HepG2 (cell line): ENCODE measurements around the gene RGS5. TPM values are rescaled to one million over a fixed set of nuclear protein-coding genes. Genes with fewer than 3 reads are reported as not detected.

ENCODE experiments used
- ATAC-seq: fragments of 200-7000 bp; cut with Tn5 transposase; 3 replicates; pipeline ENCODE4 v1.9.1; 2020; ENCODE audit warnings: mild to moderate bottlenecking, moderate library complexity
- BruUV-seq: library from RNA; stranded (reverse); fragments of 400-500 nt; replicated peaks from 2 replicates; lab custom pipeline; 2021; lab: Mats Ljungman, UMichigan
- CTCF ChIA-PET: fragments of 300-600 bp; formaldehyde crosslinking; extraction: SDS; loops from one replicate; lab custom pipeline; 2021; ENCODE audit warnings: low total read pairs, inconsistent platforms, low intra/inter-chr PET ratio; lab: Yijun Ruan, JAX
- POLR2A ChIA-PET: fragments of 350-600 bp; sonication (Branson Sonifier 250); formaldehyde crosslinking; loops from one replicate; lab custom pipeline; 2020; ENCODE audit warnings: antibody characterized with exemption, inconsistent platforms; lab: Yijun Ruan, JAX
- DNase-seq: peaks from one replicate; pipeline ENCODE4 v3.0.0-alpha.2; 2015; ENCODE audit warnings: low spot score
- FAIRE-seq: peaks from 3 replicates; lab custom pipeline; 2011; peaks lifted over from hg19 to GRCh38; lab: Jason Lieb, UNC
- H2AFZ ChIP-seq: one replicate; pipeline ENCODE4 v1.6.1; 2011; ENCODE audit warnings: low read length, inconsistent platforms
- H3K27ac ChIP-seq: fragments of 300-600 bp; 3 replicates; pipeline ENCODE4 v1.8.0; 2011; ENCODE audit warnings: mixed run types, mild to moderate bottlenecking, mixed read lengths, low read length, inconsistent platforms; ENCODE audit not compliant: insufficient read depth; ENCODE audit errors: extremely low read length
- H3K27me3 ChIP-seq, 2 experiments: fragments of 200-600 bp in 1 of 2; 2 replicates in 1 of 2; 3 replicates in 1 of 2; pipeline versions ENCODE4 v1.6.0 to v1.8.0; 2011; ENCODE audit warnings: low read length in 2 of 2, mild to moderate bottlenecking in 2 of 2, moderate library complexity in 2 of 2, inconsistent platforms in 1 of 2; ENCODE audit not compliant: insufficient read depth in 2 of 2, control insufficient read depth in 1 of 2
- H3K36me3 ChIP-seq, 2 experiments: fragments of 200-600 bp in 1 of 2; replicated peaks in 1 of 2; 2 replicates in 1 of 2; 3 replicates in 1 of 2; pipeline versions ENCODE4 v1.5.1 to v1.8.0; 2011; ENCODE audit warnings: low read length in 2 of 2, inconsistent platforms in 1 of 2; ENCODE audit not compliant: insufficient read depth in 2 of 2, control insufficient read depth in 1 of 2
- H3K4me1 ChIP-seq: 2 replicates; pipeline ENCODE4 v1.5.1; 2012; ENCODE audit warnings: low read length, inconsistent platforms; ENCODE audit not compliant: insufficient read depth
- H3K4me2 ChIP-seq: 2 replicates; pipeline ENCODE4 v1.6.0; 2011; ENCODE audit warnings: low read depth, low read length, inconsistent platforms
- H3K4me3 ChIP-seq, 3 experiments: fragments of 200-600 bp in 1 of 3; sonication (generic), shearing (Covaris generic) in 1 of 3; replicated peaks in 1 of 3; 2 replicates each; pipeline ENCODE4 v1.5.1; 2011 to 2016; ENCODE audit warnings: low read length in 3 of 3, inconsistent platforms in 2 of 3, low read depth in 2 of 3, mild to moderate bottlenecking in 2 of 3, control low read depth in 1 of 3, mixed read lengths in 1 of 3; ENCODE audit not compliant: insufficient read depth in 1 of 3
- H3K79me2 ChIP-seq: one replicate; pipeline ENCODE4 v1.6.1; 2011; ENCODE audit warnings: low read length, inconsistent platforms; ENCODE audit not compliant: insufficient read depth
- H3K9ac ChIP-seq: 2 replicates; pipeline ENCODE4 v1.6.0; 2011; ENCODE audit warnings: mild to moderate bottlenecking, low read depth, low read length, inconsistent platforms; ENCODE audit not compliant: insufficient read depth
- H3K9me3 ChIP-seq: 2 replicates; pipeline ENCODE4 v1.5.1; 2012; ENCODE audit warnings: mild to moderate bottlenecking, low read length
- H4K20me1 ChIP-seq: 2 replicates; pipeline ENCODE4 v1.6.0; 2011; ENCODE audit warnings: inconsistent platforms, mild to moderate bottlenecking, low read length, moderate library complexity; ENCODE audit not compliant: insufficient read depth
- ATF7 ChIP-seq, 2 experiments: fragments of 450-650 bp in 1 of 2; sonication (generic) in 1 of 2; formaldehyde crosslinking in 1 of 2; IDR thresholded peaks; 2 replicates each; pipeline versions ENCODE4 v1.4.0 to v1.6.1; 2016 to 2020; ENCODE audit warnings: antibody characterized with exemption in 1 of 2, mild to moderate bottlenecking in 1 of 2, missing genetic modification reagents in 1 of 2
- BCL3 ChIP-seq: sonication (generic); formaldehyde crosslinking; IDR thresholded peaks from 2 replicates; pipeline ENCODE4 v1.5.1; 2020; ENCODE audit warnings: mild to moderate bottlenecking, missing genetic modification reagents, moderate library complexity
- DNMT1 ChIP-seq: sonication (generic); formaldehyde crosslinking; IDR thresholded peaks from 2 replicates; pipeline ENCODE4 v1.5.1; 2020; ENCODE audit warnings: mild to moderate bottlenecking, missing genetic modification reagents
- HBP1 ChIP-seq: IDR thresholded peaks from 2 replicates; pipeline ENCODE4 v1.6.1; 2016; ENCODE audit warnings: low read depth, control low read depth
- KDM1A ChIP-seq: IDR thresholded peaks from 2 replicates; pipeline ENCODE4 v1.6.1; 2016; ENCODE audit warnings: missing compliant biosample characterization
- TIGD3 ChIP-seq: sonication (generic); formaldehyde crosslinking; IDR thresholded peaks from 2 replicates; pipeline ENCODE4 v1.5.1; 2020; ENCODE audit warnings: mild to moderate bottlenecking, missing genetic modification reagents, borderline replicate concordance
- ZMYM2 ChIP-seq: sonication (generic); formaldehyde crosslinking; IDR thresholded peaks from 2 replicates; pipeline ENCODE4 v1.8.0; 2022; ENCODE audit warnings: mild to moderate bottlenecking, missing genetic modification reagents
- ZNF484 ChIP-seq: sonication (generic); formaldehyde crosslinking; IDR thresholded peaks from 2 replicates; pipeline ENCODE4 v1.5.1; 2020; ENCODE audit warnings: mild to moderate bottlenecking, low read depth, missing genetic modification reagents, borderline replicate concordance
- ZNF75D ChIP-seq: sonication (generic); formaldehyde crosslinking; IDR thresholded peaks from 2 replicates; pipeline ENCODE4 v1.8.1; 2023; ENCODE audit warnings: missing genetic modification reagents, mild to moderate bottlenecking, borderline replicate concordance
- WGBS: methylation state at CpG from one replicate; pipeline ENCODE4 v1.1.6; 2017; ENCODE audit warnings: low lambda C conversion rate; 5-methylcytosine and 5-hydroxymethylcytosine counted together
- in situ Hi-C: cut with HindIII; loops from 2 replicates; pipeline ENCODE4 v1.10.0; 2017; ENCODE audit warnings: low pct_unique_long_range_greater_than_20kb; ENCODE audit not compliant: extremely low pct_ligation_motif_present
- intact Hi-C: fragments of 100-400 bp; cut with micrococcal nuclease; formaldehyde crosslinking; loops from one replicate; pipeline ENCODE4 v1.10.0; 2022; ENCODE audit not compliant: unreplicated experiment
- polyA plus RNA-seq, 8 experiments: library from polyadenylated mRNA; depleted of rRNA in 3 of 8; stranded (reverse) in 7 of 8; unstranded in 1 of 8; fragments of >200 nt; fragmentation: Illumina TruSeq in 4 of 8; extraction: Trizol in 4 of 8; gene quantifications; 2 replicates each; pipeline versions ENCODE4 v1.2.1 to v1.2.3, GENCODE V29; 2011 to 2016; ENCODE audit warnings: low read depth in 4 of 8, missing spikeins in 1 of 8, mixed read lengths in 1 of 8; ENCODE audit not compliant: insufficient read depth in 1 of 8
- total RNA-seq, 5 experiments: library from RNA; depleted of rRNA; stranded (reverse); fragments of >200 nt; fragmentation: Illumina TruSeq; extraction: Trizol; gene quantifications; 2 replicates each; pipeline ENCODE4 v1.2.3, GENCODE V29; 2016; ENCODE audit warnings: low read depth in 1 of 5
- TF ChIP-seq, protein P1 (sequence below): sonication (generic); formaldehyde crosslinking; IDR thresholded peaks from 2 replicates; pipeline ENCODE4 v1.4.0; 2020; ENCODE audit warnings: missing genetic modification reagents
- TF ChIP-seq, protein P2 (sequence below), 2 experiments: sonication (generic) in 1 of 2; formaldehyde crosslinking in 1 of 2; IDR thresholded peaks; 2 replicates each; pipeline versions ENCODE4 v1.6.1 to v1.9.0; 2014 to 2022; ENCODE audit warnings: antibody characterized with exemption in 1 of 2, borderline replicate concordance in 1 of 2, inconsistent platforms in 1 of 2, low read depth in 1 of 2, missing genetic modification reagents in 1 of 2
- TF ChIP-seq, protein P3 (sequence below): sonication (generic); formaldehyde crosslinking; conservative IDR thresholded peaks from 2 replicates; pipeline ENCODE4 v1.8.1; 2023; ENCODE audit warnings: missing genetic modification reagents

Gene RGS5
- total and polyA plus RNA-seq, 2 of the 13 experiments (the other 11 are each of a cell fraction or from before 2014, with no cell fraction given): 1.9 to 2.3 TPM

DNA sequence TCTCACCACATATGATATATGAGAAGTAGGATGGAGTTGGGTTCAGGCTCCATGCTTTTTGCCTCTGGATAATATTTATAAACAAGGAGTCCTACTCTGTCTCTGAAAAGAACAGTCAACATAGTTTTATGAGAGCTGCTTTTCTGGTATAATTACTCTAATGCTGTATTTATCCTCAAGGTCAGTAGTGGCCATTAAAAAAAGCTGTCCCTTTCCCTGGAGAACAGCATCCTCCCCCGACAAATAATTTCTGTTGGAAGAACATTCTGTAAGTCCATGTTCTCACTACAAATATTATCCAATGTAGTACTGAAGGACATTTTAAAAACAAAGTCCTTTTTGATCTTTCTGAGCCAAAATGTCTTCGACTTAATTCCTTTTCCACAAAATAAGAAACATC is 9.0 kb upstream of the RGS5 start:
- Histone ChIP-seq H2AFZ (no peak overlapping the region), H3K4me2 (no peak overlapping the region), H3K4me1 (no peaks in the 10 kb centered on the region), H3K27me3 (no peaks in the 10 kb centered on the region), H3K9me3 (no peaks in the 10 kb centered on the region), H3K9ac (no peak overlapping the region), H3K27ac (no peak overlapping the region), H3K36me3 (no peaks in the 10 kb centered on the region), H4K20me1 (no peaks in the 10 kb centered on the region), H3K4me3 (no peak overlapping the region), H3K79me2 (no peaks in the 10 kb centered on the region)
- intact Hi-C loops (no loop called here), in situ Hi-C loops (no loop called here)
- no peak for DNase-seq
- WGBS: 26% methylated on average over 2 of the region's 2 CpGs
- CTCF ChIA-PET: no interaction called here
- ATAC-seq: no peak
- no TSS peak for BruUV-seq
- no peak for FAIRE-seq
- POLR2A ChIA-PET: no interaction called here
- no peak for TF ChIP-seq ZNF484 (CRISPR knock-in tag)
- TF ChIP-seq, protein P1, sequence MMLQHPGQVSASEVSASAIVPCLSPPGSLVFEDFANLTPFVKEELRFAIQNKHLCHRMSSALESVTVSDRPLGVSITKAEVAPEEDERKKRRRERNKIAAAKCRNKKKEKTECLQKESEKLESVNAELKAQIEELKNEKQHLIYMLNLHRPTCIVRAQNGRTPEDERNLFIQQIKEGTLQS (CRISPR knock-in tag): no peak
- TF ChIP-seq ZMYM2 (CRISPR knock-in tag): no peak
- TF ChIP-seq DNMT1: no peak
- no peak for TF ChIP-seq HBP1
- no peak for TF ChIP-seq TIGD3
- TF ChIP-seq ATF7 (IDR thresholded peaks at IDR 0.05): no peak
- no peak for TF ChIP-seq ATF7 (CRISPR knock-in tag; IDR thresholded peaks at IDR 0.05)
- no peak for TF ChIP-seq BCL3
- no peak for TF ChIP-seq ZNF75D (CRISPR knock-in tag)
- no peak for TF ChIP-seq KDM1A
- TF ChIP-seq, protein P2, sequence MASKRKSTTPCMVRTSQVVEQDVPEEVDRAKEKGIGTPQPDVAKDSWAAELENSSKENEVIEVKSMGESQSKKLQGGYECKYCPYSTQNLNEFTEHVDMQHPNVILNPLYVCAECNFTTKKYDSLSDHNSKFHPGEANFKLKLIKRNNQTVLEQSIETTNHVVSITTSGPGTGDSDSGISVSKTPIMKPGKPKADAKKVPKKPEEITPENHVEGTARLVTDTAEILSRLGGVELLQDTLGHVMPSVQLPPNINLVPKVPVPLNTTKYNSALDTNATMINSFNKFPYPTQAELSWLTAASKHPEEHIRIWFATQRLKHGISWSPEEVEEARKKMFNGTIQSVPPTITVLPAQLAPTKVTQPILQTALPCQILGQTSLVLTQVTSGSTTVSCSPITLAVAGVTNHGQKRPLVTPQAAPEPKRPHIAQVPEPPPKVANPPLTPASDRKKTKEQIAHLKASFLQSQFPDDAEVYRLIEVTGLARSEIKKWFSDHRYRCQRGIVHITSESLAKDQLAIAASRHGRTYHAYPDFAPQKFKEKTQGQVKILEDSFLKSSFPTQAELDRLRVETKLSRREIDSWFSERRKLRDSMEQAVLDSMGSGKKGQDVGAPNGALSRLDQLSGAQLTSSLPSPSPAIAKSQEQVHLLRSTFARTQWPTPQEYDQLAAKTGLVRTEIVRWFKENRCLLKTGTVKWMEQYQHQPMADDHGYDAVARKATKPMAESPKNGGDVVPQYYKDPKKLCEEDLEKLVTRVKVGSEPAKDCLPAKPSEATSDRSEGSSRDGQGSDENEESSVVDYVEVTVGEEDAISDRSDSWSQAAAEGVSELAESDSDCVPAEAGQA (IDR thresholded peaks at IDR 0.05; ENCODE audit: low read depth): no peak
- TF ChIP-seq, protein P2 (CRISPR knock-in tag; IDR thresholded peaks at IDR 0.05; ENCODE audit: borderline replicate concordance): no peak
- TF ChIP-seq, protein P3, sequence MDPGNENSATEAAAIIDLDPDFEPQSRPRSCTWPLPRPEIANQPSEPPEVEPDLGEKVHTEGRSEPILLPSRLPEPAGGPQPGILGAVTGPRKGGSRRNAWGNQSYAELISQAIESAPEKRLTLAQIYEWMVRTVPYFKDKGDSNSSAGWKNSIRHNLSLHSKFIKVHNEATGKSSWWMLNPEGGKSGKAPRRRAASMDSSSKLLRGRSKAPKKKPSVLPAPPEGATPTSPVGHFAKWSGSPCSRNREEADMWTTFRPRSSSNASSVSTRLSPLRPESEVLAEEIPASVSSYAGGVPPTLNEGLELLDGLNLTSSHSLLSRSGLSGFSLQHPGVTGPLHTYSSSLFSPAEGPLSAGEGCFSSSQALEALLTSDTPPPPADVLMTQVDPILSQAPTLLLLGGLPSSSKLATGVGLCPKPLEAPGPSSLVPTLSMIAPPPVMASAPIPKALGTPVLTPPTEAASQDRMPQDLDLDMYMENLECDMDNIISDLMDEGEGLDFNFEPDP (CRISPR knock-in tag): no peak
